ENCODE measurements around the gene REG4. TPM values are rescaled to one million over a fixed set of nuclear protein-coding genes. Genes with fewer than 3 reads are reported as not detected.

Gene REG4
- total and polyA plus RNA-seq, 11 donors: 0.07 TPM; not detected in 10

GRCh38 chr1:119752592-119752991 lies 58.7 kb downstream of the REG4 start:
- no peaks in the 10 kb centered on the region for H3K36me3 ChIP-seq
- 77 to 86% (median 82%) methylated on average over 4 of the region's 4 CpGs for WGBS, 4 donors
- intact Hi-C loops (cut with DNase I): no loop called here

GRCh38 chr1:119748040-119748439 lies 63.2 kb downstream of the REG4 start:
- no peak for DNase-seq
- Histone ChIP-seq H3K27me3 (no peaks in the 10 kb centered on the region), H3K4me3 (no peak overlapping the region), H3K9me3 (no peaks in the 10 kb centered on the region), H3K27ac (no peak overlapping the region), H3K4me1 (peaks cover 0 to 16% (median 3%) of the 10 kb centered on the region in 12 donors), H3K36me3 (no peaks in the 10 kb centered on the region)
- WGBS, 4 donors: 54 to 63% (median 61%) methylated on average over 4 of the region's 4 CpGs
- ATAC-seq: no peak
- intact Hi-C loops (cut with DNase I): loop anchor here in 2 of 10 donors (10.0 kb wide), 2 partner anchors 57 to 127 kb away; no protein-coding TSS in a partner anchor
- TF ChIP-seq POLR2A (IDR thresholded peaks at IDR 0.05): no peak
- TF ChIP-seq CTCF (IDR thresholded peaks at IDR 0.05): no peak

More at GRCh38 chr1:119752592-119752991, 58.7 kb downstream of the REG4 start:
- Histone ChIP-seq H3K27me3 (no peaks in the 10 kb centered on the region), H3K27ac (no peak overlapping the region), H3K4me3 (no peak overlapping the region), H3K4me1 (peaks cover 0 to 5% (median 0%) of the 10 kb centered on the region in 12 donors), H3K9me3 (no peaks in the 10 kb centered on the region)
- TF ChIP-seq CTCF (IDR thresholded peaks at IDR 0.05): no peak
- no peak for TF ChIP-seq POLR2A (IDR thresholded peaks at IDR 0.05)
- DNase-seq: no peak
- no peak for ATAC-seq

- Histone ChIP-seq H3K4me3 (no peak overlapping the region), H3K27ac (no peak overlapping the region), H3K36me3 (no peaks in the 10 kb centered on the region), H3K4me1 (peaks cover 0 to 22% (median 6%) of the 10 kb centered on the region in 12 donors), H3K9me3 (no peaks in the 10 kb centered on the region), H3K27me3 (no peaks in the 10 kb centered on the region)
- TF ChIP-seq CTCF (IDR thresholded peaks at IDR 0.05) (no peak), POLR2A (IDR thresholded peaks at IDR 0.05) (no peak)
- ATAC-seq: no peak
- WGBS, 4 donors: 62 to 80% (median 70%) methylated on average over 3 of the region's 3 CpGs
- intact Hi-C loops (cut with DNase I): loop anchor here in 2 of 10 donors (10.0 kb wide), 2 partner anchors 57 to 127 kb away; no protein-coding TSS in a partner anchor
- no peak for DNase-seq
Measured at GRCh38 chr1:119747451-119747850, 63.8 kb downstream of the REG4 start.

GRCh38 chr1:119745034-119745433 lies 66.2 kb downstream of the REG4 start:
- Histone ChIP-seq H3K4me3 (no peak overlapping the region), H3K9me3 (no peaks in the 10 kb centered on the region), H3K36me3 (no peaks in the 10 kb centered on the region), H3K27me3 (no peaks in the 10 kb centered on the region), H3K4me1 (peaks cover 0 to 25% (median 11%) of the 10 kb centered on the region in 12 donors), H3K27ac (no peak overlapping the region)
- DNase-seq (no peak), ATAC-seq (no peak)
- intact Hi-C loops (cut with DNase I): loop anchor here in 3 of 10 donors (2.0 to 10.0 kb wide), 3 partner anchors 60 to 130 kb away; no protein-coding TSS in a partner anchor
- TF ChIP-seq POLR2A (IDR thresholded peaks at IDR 0.05) (no peak), CTCF (IDR thresholded peaks at IDR 0.05) (no peak)
- 92 to 98% (median 95%) methylated on average over 1 of the region's 1 CpG for WGBS, 4 donors

Measured in heart left ventricle (tissue), 16 donors.